ENCODE results near the gene TMEM132A. TPM values are rescaled to one million over a fixed set of nuclear protein-coding genes. Genes with fewer than 3 reads are reported as not detected.

The TMEM132A gene
- total and polyA plus RNA-seq, 2 of the 13 experiments (the other 11 are each of a cell fraction or from before 2014, with no cell fraction given), result 11.1 to 32.9 TPM

DNA sequence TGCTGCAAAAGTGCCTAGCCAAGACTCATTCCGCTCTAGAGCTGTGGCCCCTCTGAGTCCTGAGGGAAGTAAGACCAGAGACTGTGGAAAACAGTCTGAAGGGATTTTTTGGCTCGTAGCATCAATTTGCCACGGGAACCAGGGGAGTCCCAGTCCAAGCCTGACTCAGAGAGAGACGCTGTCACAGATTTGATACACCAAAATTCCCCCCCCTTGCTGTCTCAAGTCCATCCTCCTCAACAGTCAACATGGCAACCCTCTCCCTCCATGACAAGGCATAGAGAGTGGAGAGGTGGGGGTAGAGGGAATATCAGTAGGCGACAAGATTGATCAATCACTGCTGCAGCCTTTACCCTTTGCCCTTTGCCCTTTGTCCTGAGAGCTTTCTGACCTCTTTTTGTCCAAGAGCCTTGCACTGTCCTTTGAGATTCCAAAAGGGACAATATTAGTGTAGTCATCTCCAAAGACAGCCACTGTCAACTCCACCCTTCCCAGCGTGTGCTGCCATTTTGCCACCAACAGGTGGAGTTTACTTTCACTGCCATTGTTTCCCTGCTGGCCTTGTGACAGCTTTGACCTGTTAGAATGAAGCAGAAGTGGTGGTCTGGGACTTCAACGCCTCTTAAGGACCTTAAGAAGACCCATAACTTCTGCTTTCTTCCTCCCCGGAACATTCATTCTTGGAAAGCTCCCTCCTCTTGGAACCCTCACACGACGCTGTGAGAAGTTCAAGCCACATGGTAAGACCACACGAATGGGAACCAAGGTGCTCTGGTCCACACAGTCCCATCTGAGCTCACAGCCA lies 20.4 kb downstream of the TMEM132A start:
- Histone ChIP-seq H3K4me3 (replicated peaks in 1 of 3; ENCODE audit: insufficient read depth in 1 of 3, low read depth in 2 of 3, low read length in 3 of 3) (no peak overlapping the region), H3K9ac (ENCODE audit: insufficient read depth, low read depth, low read length) (no peak overlapping the region), H3K79me2 (ENCODE audit: insufficient read depth, low read length) (no peaks in the 10 kb centered on the region), H3K4me1 (ENCODE audit: insufficient read depth, low read length) (no peaks in the 10 kb centered on the region), H2AFZ (ENCODE audit: low read length) (no peak overlapping the region), H3K27ac (ENCODE audit: extremely low read length, insufficient read depth, low read length) (no peak overlapping the region), H3K9me3 (ENCODE audit: low read length) (no peaks in the 10 kb centered on the region), H3K36me3 (replicated peaks in 1 of 2; ENCODE audit: control insufficient read depth in 1 of 2, insufficient read depth in 2 of 2, low read length in 2 of 2) (no peaks in the 10 kb centered on the region), H3K27me3 (ENCODE audit: control insufficient read depth in 1 of 2, insufficient read depth in 2 of 2, low read length in 2 of 2) (peaks cover 0 to 7% of the 10 kb centered on the region in 2 experiments; a peak in 2 of 5 replicates), H4K20me1 (ENCODE audit: insufficient read depth, low read length) (no peaks in the 10 kb centered on the region), H3K4me2 (ENCODE audit: low read depth, low read length) (no peak overlapping the region)
- WGBS (ENCODE audit: low lambda C conversion rate), result 58% methylated on average over 11 of the region's 11 CpGs
- CTCF ChIA-PET (ENCODE audit: low intra/inter-chr PET ratio, low total read pairs), result no interaction called here
- peak; percentile 33; the same call in 2 of the 3 replicates for ATAC-seq
- in situ Hi-C loops (cut with HindIII; ENCODE audit: extremely low pct_ligation_motif_present, low pct_unique_long_range_greater_than_20kb), result no loop called here
- no peak for FAIRE-seq
- intact Hi-C loops (cut with micrococcal nuclease; ENCODE audit: unreplicated experiment), result no loop called here
- BruUV-seq (replicated peaks), result no TSS peak
- no peak for DNase-seq (ENCODE audit: low spot score)
- POLR2A ChIA-PET, result no interaction called here
- TF ChIP-seq ZNF30 (CRISPR knock-in tag; IDR thresholded peaks at IDR 0.05) (no peak), ZNF263 (CRISPR knock-in tag; IDR thresholded peaks at IDR 0.05) (no peak), ISX (CRISPR knock-in tag; conservative IDR thresholded peaks at IDR 0.05) (no peak), ELF3 (CRISPR knock-in tag; IDR thresholded peaks at IDR 0.05) (no peak), ZNF512 (CRISPR knock-in tag; IDR thresholded peaks at IDR 0.05) (no peak), MED1 (CRISPR knock-in tag; IDR thresholded peaks at IDR 0.05) (no peak)

- BruUV-seq (replicated peaks), result no TSS peak
- 57% methylated on average over 5 of the region's 5 CpGs for WGBS (ENCODE audit: low lambda C conversion rate)
- CTCF ChIA-PET (ENCODE audit: low intra/inter-chr PET ratio, low total read pairs), result no interaction called here
- TF ChIP-seq HNRNPK (IDR thresholded peaks at IDR 0.05; ENCODE audit: low read depth, low read length, poor library complexity, severe bottlenecking) (no peak), ZNF367 (CRISPR knock-in tag; IDR thresholded peaks at IDR 0.05; ENCODE audit: borderline replicate concordance) (no peak), SRF (IDR thresholded peaks at IDR 0.05; ENCODE audit: low read depth, low read length) (no peak), ADNP (CRISPR knock-in tag; IDR thresholded peaks at IDR 0.05) (no peak), TBP (CRISPR knock-in tag; IDR thresholded peaks at IDR 0.05) (no peak), RFXANK (CRISPR knock-in tag; IDR thresholded peaks at IDR 0.05) (no peak), HCFC1 (IDR thresholded peaks at IDR 0.05; ENCODE audit: low read depth, low read length) (no peak)
- TF ChIP-seq, protein P1, sequence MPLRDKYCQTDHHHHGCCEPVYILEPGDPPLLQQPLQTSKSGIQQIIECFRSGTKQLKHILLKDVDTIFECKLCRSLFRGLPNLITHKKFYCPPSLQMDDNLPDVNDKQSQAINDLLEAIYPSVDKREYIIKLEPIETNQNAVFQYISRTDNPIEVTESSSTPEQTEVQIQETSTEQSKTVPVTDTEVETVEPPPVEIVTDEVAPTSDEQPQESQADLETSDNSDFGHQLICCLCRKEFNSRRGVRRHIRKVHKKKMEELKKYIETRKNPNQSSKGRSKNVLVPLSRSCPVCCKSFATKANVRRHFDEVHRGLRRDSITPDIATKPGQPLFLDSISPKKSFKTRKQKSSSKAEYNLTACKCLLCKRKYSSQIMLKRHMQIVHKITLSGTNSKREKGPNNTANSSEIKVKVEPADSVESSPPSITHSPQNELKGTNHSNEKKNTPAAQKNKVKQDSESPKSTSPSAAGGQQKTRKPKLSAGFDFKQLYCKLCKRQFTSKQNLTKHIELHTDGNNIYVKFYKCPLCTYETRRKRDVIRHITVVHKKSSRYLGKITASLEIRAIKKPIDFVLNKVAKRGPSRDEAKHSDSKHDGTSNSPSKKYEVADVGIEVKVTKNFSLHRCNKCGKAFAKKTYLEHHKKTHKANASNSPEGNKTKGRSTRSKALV (CRISPR knock-in tag; IDR thresholded peaks at IDR 0.05), result no peak
- TF ChIP-seq, protein P2, sequence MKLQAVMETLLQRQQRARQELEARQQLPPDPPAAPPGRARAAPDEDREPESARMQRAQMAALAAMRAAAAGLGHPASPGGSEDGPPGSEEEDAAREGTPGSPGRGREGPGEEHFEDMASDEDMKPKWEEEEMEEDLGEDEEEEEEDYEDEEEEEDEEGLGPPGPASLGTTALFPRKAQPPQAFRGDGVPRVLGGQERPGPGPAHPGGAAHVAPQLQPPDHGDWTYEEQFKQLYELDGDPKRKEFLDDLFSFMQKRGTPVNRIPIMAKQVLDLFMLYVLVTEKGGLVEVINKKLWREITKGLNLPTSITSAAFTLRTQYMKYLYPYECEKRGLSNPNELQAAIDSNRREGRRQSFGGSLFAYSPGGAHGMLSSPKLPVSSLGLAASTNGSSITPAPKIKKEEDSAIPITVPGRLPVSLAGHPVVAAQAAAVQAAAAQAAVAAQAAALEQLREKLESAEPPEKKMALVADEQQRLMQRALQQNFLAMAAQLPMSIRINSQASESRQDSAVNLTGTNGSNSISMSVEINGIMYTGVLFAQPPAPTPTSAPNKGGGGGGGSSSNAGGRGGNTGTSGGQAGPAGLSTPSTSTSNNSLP (IDR thresholded peaks at IDR 0.05; ENCODE audit: low read depth, low read length), result no peak
Observed at GRCh38 chr11:60945295-60945667, 21.0 kb downstream of the TMEM132A start.

More at GRCh38 chr11:60945295-60945667, 21.0 kb downstream of the TMEM132A start:
- Histone ChIP-seq H3K79me2 (ENCODE audit: insufficient read depth, low read length) (no peaks in the 10 kb centered on the region), H3K36me3 (replicated peaks in 1 of 2; ENCODE audit: control insufficient read depth in 1 of 2, insufficient read depth in 2 of 2, low read length in 2 of 2) (no peaks in the 10 kb centered on the region), H3K4me1 (ENCODE audit: insufficient read depth, low read length) (no peaks in the 10 kb centered on the region), H3K9me3 (ENCODE audit: low read length) (no peaks in the 10 kb centered on the region), H3K4me2 (ENCODE audit: low read depth, low read length) (no peak overlapping the region), H3K27ac (ENCODE audit: extremely low read length, insufficient read depth, low read length) (no peak overlapping the region), H3K9ac (ENCODE audit: insufficient read depth, low read depth, low read length) (no peak overlapping the region), H3K4me3 (replicated peaks in 1 of 3; ENCODE audit: insufficient read depth in 1 of 3, low read depth in 2 of 3, low read length in 3 of 3) (no peak overlapping the region), H4K20me1 (ENCODE audit: insufficient read depth, low read length) (no peaks in the 10 kb centered on the region), H2AFZ (ENCODE audit: low read length) (no peak overlapping the region), H3K27me3 (ENCODE audit: control insufficient read depth in 1 of 2, insufficient read depth in 2 of 2, low read length in 2 of 2) (peaks cover 0 to 7% of the 10 kb centered on the region in 2 experiments; a peak in 2 of 5 replicates)
- FAIRE-seq (no peak), ATAC-seq (no peak), DNase-seq (ENCODE audit: low spot score) (no peak)
- POLR2A ChIA-PET, result no interaction called here
- intact Hi-C loops (cut with micrococcal nuclease; ENCODE audit: unreplicated experiment) (no loop called here), in situ Hi-C loops (cut with HindIII; ENCODE audit: extremely low pct_ligation_motif_present, low pct_unique_long_range_greater_than_20kb) (no loop called here)
